HUDEP-2 (cell line): ENCODE measurements around the gene ANTXR1.

ENCODE experiments used
- DNase-seq, 76 experiments: peaks; one replicate each; lab custom pipeline; 2025; ENCODE audit not compliant: unreplicated experiment in 76 of 76; lab: John Stamatoyannopoulos, UW

ANTXR1 gene

DNA sequence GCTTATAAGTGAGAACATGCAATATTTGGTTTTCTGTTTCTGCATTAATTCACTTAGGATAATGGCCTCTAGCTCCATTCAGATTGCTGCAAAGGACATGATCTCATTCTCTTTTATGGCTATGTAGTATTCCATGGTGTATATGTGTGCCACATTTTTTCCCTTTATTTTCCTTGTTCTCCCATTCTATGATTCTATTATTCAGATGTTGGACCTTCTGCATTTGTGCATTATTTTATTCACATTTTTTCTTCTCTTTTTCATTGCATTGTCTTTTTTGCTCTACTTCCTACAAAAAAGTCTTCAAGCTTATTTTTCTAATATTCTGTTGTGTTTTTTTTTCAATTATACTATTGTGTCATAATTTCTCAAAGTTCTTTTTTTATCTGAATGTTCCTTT is 11.1 kb upstream of the ANTXR1 start:
- no peak for DNase-seq

DNA sequence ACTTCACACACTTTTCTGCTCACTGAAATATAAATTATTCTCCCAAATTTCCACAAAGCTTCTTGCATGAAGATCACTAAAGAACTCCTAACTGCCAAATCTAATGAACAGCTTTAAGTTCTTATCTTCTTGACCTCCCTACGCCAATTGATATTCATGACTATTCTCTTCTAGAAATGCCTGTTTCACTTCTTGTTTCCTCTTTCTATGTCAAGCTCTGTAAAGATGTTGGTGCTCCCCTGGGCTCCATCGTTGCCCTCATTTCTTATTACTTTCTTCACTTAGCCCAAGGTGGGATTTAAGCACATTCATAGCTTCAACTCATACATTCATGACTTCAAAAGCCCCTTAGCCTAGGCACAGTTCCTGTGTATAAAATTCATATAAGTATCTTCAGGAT is 9.2 kb upstream of the ANTXR1 start:
- no peak for DNase-seq

DNA sequence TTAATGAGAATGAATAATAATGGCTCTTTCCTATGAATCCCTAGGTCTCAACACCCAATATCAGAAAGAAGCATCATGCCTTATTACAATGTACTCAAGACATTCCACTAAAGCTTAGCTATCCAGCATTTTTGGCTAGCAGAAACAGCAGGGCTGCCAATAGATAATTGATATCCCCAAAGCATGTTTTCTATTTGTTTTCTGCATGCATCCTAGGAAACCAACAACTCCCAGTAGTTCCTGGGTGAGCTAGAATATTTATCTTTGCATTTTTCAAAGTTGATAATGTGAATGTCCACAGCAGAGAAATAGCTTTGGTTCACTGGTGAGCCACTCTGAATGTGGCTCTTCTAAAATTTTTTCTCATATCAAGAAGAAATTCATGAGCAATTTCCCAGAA is 5.8 kb upstream of the ANTXR1 start:
- DNase-seq: no peak

DNA sequence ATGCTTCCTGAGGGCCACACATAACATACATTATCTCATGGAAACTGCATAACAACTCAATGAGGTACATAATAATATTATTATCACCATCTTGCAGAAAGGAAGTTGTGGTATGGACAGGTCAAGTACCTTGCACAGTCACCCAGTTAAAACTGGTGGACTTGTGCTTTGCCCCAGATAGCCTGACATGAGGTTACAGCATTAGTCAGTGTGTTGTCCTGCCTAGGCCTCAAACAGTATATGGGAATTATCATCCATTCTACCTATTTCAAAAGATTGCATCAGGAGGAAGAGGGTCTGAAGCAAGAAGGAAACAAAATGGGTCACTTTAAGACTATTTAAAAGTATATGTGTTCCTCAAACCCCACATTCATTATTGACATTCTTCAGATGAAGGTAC is 5.4 kb upstream of the ANTXR1 start:
- DNase-seq: no peak

DNA sequence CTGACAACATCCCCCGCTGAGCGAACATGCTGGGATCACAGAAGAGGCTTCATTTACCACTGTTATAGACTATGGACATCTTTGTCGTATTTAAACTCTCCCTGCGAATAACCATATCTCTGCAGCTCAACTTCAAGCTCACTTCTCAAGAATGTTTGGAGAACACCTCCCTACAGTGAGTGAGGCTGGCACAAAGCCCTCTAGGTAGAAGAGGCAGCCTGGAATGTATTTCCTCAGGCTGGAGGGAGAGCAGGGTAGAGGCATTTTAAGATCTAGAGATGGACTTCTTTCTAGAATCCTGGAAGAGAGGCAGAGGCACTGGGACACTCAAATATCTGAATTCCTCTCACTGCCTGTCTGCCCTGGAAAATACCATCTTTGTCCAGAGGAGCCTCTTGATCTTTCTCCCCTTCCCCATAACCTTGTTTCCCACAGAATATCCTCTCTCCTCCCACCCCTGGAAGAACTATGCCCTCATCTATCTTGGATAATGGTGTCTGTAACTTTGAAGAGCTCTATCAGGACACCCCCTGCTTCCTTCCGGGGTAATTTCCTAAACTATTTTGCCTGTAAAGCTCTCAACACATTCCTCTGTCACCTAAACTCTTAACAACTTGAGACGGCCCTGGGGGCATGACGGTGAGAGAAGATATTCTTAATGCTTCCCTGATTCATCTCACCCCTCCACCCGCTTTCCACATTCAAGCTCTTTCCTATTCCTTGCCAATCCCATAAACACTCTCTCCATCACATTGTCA is 2.4 kb upstream of the ANTXR1 start:
- DNase-seq: no peak

DNA sequence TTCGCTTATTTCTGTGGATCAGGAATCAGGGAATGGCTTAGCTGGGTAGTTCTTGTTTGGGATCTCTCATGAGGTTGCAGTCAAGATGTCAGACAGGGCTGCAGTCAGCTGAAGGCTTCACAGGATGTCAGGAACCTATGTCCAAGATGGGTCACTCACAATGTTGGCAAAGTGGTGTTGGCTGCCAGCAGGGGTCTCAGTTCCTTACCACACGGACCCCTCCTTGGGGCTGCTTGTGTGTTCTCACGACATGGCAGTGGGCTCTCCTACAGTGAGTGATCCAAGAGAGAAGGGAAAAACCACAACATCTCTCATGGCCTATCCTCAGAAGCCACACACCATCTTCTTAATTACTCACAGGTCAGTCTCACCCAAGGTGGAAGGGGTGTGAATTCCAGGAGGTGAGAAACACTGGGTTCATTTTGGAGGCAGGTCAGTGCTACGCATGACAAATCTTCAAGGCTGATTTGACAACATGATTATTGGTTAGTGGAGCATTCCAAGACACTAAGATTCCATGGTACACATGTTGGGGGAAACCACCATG is 1.3 kb upstream of the ANTXR1 start:
- DNase-seq: no peak

DNA sequence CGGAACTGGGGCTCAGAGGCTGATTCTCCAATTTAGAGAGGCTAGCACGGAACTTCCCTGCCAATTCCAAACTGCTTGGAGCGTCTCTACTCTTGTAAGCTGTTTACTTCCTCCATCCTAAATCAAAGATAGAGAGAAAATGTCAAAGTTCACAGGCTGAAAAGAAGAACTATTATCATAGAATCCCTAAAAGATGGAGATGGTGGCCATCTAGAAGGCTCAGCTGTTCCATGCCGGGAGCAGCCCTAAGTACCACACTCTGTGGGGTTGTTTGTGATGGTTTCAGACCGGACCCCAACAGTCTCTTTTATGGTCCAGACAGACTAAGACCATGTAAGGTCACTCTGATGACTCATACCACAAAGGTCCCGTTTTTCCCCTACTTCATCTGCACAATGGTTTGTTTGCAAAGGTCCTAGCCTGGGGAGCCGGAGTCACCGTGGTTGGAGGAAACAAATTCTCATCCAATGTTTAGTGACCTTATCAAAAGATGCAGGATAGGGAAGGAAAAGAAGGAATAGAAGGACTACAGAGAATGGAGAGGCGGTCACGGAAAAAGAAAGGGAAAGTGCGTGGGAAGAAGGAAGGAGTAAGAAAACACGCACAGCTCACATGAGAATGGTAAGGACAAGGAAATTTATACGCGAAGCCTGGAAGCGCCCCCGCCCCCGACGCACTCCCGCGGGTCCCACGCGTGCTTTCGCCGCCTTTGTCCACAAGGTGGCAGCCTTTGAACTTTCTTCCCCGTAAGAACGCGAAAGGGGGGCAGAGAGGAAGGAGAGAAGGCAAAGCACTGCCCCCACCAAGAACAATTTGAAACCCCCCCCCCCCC is 453 bp upstream of the ANTXR1 start:
- peak in 7 of 76 experiments; percentile 1 to 21 (median 3) for DNase-seq

DNA sequence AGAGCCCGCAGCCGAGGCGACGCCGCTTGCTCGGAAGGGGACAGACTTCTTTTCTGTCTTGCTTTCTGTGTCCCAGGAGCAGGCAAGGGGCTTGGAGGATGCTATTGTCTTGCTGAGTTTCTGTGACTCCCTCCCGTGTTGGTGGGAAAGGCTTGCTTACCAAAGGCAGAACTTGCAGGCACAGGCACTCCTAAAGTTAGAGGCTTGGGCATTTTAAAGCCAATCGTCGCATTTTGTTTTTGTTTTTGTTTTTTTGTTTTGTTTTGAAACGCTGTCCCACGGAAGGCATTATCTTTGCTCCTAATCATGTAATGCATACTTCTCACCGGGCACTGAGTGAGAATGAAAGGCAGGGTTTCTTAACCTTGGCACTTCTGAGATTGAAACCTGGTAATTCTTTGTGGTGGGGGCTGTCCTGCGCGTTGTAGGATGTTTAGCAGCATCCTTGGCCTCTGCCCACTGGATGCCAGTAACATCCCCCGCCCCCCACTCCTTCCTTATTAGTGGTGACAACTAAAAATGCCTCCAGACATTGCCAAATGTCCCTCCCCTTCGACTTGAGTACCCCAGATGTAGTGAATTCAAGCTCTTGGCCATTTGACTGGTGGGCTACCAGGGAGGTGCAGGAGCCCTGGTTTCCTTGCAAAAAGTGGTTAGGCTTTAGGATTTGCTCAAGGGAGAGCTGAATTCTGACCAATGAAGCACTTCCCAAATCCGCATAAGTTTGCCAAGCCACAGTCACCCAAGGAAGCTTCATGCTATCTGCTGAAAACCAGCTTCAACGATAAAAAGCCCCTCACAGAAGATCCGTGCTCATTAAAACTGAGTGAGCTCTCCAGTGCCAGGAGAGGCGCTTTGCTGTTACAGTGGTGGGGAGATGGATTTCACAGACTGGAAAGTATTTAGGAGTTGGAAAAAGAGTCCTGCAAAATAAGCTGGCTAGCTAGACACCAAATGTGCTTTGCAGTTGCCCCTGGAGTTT is 1.2 kb downstream of the ANTXR1 start:
- DNase-seq: no peak

DNA sequence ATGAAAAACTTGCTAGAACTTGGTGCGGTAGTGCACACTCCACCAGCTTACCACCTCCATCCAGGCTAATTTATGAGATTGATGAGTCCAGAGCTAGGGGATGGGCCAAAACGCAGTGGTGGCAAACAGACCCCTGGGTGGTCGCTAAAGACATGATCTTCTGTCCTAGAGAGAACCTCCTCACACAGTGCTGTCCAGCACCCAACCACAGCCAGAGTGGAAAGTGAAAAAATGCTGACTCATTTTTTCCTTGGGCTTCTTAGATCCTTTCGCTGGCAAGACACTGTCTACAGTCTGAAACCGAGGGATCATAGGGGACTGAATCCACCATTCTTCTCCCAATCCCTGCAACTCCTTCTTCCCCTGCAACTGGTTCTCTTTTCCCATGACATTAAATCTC is 4.1 kb downstream of the ANTXR1 start:
- DNase-seq: no peak

DNA sequence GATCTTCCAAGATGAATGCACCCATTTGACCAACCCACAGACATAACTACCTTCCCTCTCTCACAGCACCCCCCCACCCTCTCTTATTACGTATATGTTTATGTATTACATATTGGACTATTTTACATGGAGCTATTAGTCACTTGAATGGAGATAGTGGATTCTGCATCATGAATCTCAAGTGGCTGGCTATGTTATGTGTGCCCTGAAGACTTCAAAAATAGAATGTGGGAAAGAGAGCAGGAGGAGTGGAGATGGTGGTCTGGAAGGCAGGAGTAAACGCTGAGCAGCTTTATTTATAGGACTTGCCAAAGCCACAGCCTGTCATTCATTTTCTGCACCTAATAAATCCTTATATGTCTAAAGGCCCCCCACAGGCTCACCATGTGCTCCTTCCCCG is 4.9 kb downstream of the ANTXR1 start:
- no peak for DNase-seq

DNA sequence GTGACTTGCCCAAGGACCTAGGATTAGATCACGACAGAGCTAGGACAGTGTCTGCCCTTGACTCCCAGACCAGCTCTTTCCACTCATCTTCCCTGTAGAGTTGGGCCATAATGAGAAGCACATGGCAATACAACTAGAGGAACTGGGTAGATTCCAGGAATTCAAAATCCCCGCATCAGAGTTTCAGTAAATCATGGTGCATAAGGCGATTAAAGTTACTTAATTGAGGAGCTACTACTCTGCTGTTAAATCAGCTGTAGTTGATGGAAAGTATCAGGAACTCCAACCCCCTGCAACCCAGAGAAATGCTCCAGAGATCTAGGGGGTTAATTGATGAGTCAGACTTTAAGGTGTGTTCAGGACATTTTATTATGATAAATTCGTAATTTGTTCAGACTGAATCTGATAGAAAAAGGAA is 5.7 kb downstream of the ANTXR1 start:
- DNase-seq: no peak

DNA sequence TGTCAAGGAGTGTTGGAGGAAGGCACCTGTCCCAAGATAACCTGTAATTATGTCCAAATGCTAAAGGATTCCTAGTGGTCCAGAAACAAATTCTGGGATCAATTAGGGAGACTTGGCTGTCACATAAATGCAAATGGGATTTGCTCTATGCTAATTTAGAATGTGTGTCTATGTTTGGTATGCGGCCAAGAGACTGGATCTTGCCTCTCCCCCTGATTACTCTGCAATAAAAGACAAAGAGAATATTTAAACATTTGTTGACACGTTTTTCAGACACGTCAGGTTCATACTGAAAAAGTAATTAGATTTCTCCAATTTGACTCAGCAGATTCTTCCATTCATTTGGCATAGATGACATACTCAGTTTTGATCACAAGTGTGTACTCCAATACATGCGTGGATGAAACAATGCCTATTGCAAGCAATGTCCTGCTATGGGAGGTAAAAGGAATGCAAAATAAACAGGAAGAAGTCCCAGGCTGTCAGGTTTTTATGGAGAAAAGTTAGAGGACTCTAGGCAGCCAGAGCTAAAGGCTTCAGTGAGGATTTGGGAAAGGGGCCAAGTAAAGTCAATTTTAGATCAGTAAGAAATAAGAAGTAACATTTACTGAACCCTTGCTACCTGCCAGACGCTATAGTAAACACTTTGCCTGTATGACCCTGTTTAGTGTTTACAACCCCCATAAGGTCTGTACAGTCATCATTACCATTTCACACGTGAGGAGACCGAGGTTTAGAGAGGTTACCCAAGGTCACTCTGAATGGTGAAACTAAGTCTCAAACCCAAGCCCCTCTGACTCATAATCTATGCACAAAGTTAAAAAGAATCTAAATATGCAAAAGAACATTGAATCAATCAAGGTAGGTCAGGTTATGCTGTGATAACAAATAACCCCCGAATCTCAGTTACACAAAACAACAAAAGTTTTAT is 7.8 kb downstream of the ANTXR1 start:
- DNase-seq: no peak

DNA sequence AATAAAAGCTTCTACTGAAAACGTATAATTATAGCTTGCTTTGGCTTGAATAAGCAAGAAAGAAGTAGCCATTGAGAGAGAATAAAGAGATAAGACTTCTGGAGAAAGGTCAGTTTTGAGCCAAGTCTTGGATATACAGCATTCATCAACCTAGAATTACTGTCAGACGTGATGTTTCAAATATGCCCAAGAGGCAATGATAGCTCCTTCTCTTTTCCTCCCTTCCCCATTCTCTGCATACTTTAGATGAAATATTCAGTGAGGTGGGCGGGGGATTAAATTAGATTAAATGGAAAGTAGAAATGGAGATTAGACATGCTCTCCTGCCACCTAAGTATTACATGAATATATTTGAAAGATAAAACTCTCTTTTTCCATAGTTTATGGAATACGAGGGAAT is 8.7 kb downstream of the ANTXR1 start:
- no peak for DNase-seq

DNA sequence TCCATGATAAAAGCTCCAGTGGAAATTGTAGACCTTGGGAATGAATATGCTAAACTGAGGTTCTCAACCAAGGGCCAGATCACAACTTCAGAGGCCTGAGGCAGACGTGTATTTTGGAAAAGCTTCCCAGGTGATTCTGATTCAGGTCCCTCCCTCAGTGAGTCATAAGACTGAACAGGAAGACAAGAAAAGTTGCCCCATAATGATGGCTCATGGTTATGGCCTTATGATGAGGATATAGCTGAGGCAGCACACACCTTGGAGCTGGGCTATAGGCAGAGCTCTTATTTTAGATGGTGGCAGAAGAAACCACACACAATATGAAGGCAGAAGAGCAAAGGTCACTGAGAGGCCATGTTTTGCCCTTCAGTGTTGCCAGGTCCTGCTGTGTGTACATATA is 9.6 kb downstream of the ANTXR1 start:
- DNase-seq: no peak

DNA sequence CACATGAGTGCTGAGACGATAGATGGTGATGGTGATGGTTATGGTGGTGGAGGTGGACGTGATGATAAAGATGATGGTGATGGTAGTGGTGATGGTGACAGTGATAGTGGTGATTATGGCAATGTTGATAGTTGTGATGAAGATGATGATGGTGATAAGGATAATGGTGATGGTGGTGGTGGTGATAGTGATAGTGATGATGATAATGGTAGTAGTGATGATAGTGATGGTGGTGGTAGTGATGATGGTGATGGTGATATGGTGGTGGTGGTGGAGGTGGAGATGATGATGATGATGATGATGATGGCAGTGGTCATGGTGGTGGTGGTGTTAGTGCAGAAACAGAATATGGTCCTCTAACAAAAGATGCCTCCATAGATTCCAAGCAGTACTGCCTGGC is 10.3 kb downstream of the ANTXR1 start:
- no peak for DNase-seq

DNA sequence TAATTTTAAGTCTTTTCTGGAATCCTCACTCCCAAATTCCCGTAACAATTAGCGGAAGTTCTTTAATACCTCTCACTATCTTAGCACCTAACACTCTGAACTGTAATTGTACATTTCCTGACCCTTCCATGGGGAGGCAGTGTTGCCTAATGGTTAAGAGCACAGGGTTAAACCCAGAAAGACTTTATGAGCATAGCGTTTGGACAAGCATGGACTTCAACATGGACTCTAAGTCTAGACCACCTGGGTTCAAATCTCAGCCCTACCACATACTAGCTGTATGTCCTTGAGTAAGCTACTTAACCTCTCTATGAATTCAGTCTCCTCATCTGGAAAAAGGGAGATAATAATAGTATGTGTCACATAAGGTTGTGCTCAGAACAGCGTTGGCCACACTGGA is 13.0 kb downstream of the ANTXR1 start:
- peak in 29 of 76 experiments; percentile 1 to 50 (median 20) for DNase-seq

DNA sequence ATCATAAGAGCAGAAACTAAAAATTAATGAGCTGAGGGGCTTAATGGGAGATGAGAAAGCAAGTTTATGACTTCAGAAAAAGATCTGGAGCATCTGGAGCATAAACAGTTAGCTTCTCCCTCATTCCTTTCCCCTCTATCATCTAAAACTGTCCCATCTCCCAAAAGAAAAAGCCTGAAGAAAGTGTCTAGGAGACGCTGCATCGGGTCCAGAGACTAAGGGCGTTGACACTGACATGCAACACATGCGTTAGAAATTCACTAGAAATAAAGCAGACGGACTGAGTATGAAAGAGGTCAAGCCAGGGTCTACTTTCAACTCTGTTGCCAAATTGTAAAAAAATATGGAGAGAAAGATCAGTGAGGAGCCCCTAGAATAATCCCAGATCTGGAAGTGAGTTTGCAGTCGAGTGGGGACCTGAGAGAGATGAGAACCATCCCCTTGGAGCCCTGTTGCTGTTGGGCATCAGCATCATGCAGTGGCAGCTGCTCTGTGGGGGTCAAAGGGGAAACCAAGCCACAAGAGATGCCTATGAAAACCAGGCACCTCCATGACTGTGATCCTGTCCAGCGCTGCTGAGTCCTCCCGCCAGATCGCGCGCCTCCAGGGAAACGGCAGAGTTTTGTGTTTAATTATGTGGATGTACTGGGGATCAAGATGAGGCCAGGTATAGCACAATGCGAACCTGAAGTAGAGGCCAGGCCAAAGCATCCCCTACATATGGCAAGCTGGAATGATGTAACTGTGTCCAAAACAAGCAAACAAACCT is 13.9 kb downstream of the ANTXR1 start:
- no peak for DNase-seq

DNA sequence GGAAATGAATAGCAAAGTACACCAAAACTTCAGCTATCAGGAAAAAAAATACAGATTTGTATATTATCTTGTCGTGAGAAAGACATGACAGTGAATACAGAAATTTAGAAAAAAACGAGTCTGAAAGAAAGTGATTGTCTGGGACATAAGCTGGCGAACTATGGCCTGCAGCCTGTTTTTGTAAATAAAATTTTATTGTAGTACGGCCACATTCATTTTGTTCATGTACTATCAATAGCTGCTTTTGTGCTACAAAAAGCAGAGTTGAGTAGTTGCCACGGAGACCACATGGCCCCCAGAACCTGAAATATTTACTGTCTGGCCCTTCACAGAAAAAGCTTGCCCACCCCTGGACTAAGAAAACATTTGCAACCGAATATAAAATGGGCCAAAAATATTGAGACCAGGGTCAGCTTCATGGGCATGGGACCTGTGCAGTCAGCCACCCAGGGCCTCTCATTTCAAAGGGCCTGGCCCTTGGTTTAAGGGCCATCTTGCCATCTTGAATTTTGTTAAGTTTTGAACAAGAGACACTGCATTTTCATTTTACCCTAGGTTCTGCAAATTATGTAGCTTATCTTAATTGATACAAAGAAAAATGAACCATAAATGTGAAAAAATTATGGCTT is 17.9 kb downstream of the ANTXR1 start:
- DNase-seq: no peak
